ENCODE results near the gene FREM1. TPM values are rescaled to one million over a fixed set of nuclear protein-coding genes. Genes with fewer than 3 reads are reported as not detected.

The FREM1 gene
- polyA plus RNA-seq, 1 donor from 2014 or later: 2.3 TPM

GRCh38 chr9:14780251-14780650 lies 130.0 kb downstream of the FREM1 start:
- Histone ChIP-seq H4K20me1 (ENCODE audit: insufficient read depth) (no peaks in the 10 kb centered on the region), H3K79me2 (replicated peaks; ENCODE audit: insufficient read depth, low read length) (no peaks in the 10 kb centered on the region), H3K27me3 (ENCODE audit: insufficient read depth, low read depth, low read length) (no peaks in the 10 kb centered on the region), H3K36me3 (ENCODE audit: insufficient read depth, low read length) (no peaks in the 10 kb centered on the region), H3K9me3 (ENCODE audit: low read length) (no peaks in the 10 kb centered on the region), H3K4me2 (ENCODE audit: low read length) (no peak overlapping the region), H2AFZ (ENCODE audit: low read depth, low read length) (no peak overlapping the region), H3K9ac (ENCODE audit: low read length) (no peak overlapping the region), H3F3A (ENCODE audit: insufficient read depth, low read length, poor library complexity, severe bottlenecking) (no peaks in the 10 kb centered on the region), H3K27ac (ENCODE audit: low read length) (no peak overlapping the region), H3K4me3 (ENCODE audit: low read length) (no peak overlapping the region), H3K9me2 (ENCODE audit: insufficient read depth, low read length) (no peaks in the 10 kb centered on the region)
- TF ChIP-seq POLR2AphosphoS5 (IDR thresholded peaks at IDR 0.05) (no peak), MXI1 (conservative IDR thresholded peaks at IDR 0.05; ENCODE audit: poor library complexity, severe bottlenecking) (no peak), TAF1 (IDR thresholded peaks at IDR 0.05; ENCODE audit: low read depth) (no peak), RAD21 (conservative IDR thresholded peaks at IDR 0.05) (no peak), SMC3 (conservative IDR thresholded peaks at IDR 0.05; ENCODE audit: poor library complexity) (no peak), EP300 (conservative IDR thresholded peaks at IDR 0.05; ENCODE audit: poor library complexity, severe bottlenecking) (no peak)
- TF ChIP-seq, protein P1, sequence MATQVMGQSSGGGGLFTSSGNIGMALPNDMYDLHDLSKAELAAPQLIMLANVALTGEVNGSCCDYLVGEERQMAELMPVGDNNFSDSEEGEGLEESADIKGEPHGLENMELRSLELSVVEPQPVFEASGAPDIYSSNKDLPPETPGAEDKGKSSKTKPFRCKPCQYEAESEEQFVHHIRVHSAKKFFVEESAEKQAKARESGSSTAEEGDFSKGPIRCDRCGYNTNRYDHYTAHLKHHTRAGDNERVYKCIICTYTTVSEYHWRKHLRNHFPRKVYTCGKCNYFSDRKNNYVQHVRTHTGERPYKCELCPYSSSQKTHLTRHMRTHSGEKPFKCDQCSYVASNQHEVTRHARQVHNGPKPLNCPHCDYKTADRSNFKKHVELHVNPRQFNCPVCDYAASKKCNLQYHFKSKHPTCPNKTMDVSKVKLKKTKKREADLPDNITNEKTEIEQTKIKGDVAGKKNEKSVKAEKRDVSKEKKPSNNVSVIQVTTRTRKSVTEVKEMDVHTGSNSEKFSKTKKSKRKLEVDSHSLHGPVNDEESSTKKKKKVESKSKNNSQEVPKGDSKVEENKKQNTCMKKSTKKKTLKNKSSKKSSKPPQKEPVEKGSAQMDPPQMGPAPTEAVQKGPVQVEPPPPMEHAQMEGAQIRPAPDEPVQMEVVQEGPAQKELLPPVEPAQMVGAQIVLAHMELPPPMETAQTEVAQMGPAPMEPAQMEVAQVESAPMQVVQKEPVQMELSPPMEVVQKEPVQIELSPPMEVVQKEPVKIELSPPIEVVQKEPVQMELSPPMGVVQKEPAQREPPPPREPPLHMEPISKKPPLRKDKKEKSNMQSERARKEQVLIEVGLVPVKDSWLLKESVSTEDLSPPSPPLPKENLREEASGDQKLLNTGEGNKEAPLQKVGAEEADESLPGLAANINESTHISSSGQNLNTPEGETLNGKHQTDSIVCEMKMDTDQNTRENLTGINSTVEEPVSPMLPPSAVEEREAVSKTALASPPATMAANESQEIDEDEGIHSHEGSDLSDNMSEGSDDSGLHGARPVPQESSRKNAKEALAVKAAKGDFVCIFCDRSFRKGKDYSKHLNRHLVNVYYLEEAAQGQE (IDR thresholded peaks at IDR 0.05; ENCODE audit: borderline replicate concordance): no peak

DNA sequence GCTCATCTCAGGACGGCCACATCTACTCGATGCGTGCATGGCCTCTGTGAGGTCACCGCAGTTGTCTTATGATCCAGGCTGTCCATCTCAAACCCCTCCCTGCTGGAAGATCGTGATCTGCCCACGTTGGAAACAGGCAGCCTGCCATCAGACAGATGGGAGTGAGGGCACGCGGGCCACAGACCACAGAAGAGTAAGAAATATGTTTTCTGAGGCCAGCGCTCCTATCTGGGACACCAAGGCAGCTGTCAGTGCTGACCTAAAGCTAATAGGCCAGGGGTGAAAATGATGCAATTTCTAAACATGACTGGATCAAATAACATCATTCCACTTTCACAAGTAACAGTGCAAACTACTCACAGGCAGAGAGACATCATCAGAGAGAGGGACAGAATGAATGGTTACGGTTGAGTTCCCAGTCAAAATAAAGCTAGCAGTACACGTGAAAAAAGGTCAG lies 130.6 kb downstream of the FREM1 start:
- H2AFZ ChIP-seq (ENCODE audit: low read depth, low read length): no peak overlapping the region
- H3K79me2 ChIP-seq (replicated peaks; ENCODE audit: insufficient read depth, low read length): no peaks in the 10 kb centered on the region
- no peaks in the 10 kb centered on the region for H3K9me2 ChIP-seq (ENCODE audit: insufficient read depth, low read length)
- no peak overlapping the region for H3K4me2 ChIP-seq (ENCODE audit: low read length)
- no peak overlapping the region for H3K27ac ChIP-seq (ENCODE audit: low read length)
- no peaks in the 10 kb centered on the region for H3F3A ChIP-seq (ENCODE audit: insufficient read depth, low read length, poor library complexity, severe bottlenecking)
- no peak overlapping the region for H3K9ac ChIP-seq (ENCODE audit: low read length)
- no peaks in the 10 kb centered on the region for H3K36me3 ChIP-seq (ENCODE audit: insufficient read depth, low read length)
- no peaks in the 10 kb centered on the region for H3K9me3 ChIP-seq (ENCODE audit: low read length)
- H4K20me1 ChIP-seq (ENCODE audit: insufficient read depth): no peaks in the 10 kb centered on the region
- TF ChIP-seq CTCF (IDR thresholded peaks at IDR 0.05; ENCODE audit: poor library complexity, severe bottlenecking) (no peak), POLR2AphosphoS5 (IDR thresholded peaks at IDR 0.05) (no peak), RAD21 (conservative IDR thresholded peaks at IDR 0.05) (no peak), MXI1 (conservative IDR thresholded peaks at IDR 0.05; ENCODE audit: poor library complexity, severe bottlenecking) (no peak), SMC3 (conservative IDR thresholded peaks at IDR 0.05; ENCODE audit: poor library complexity) (no peak)
- H3K27me3 ChIP-seq (ENCODE audit: insufficient read depth, low read depth, low read length): no peaks in the 10 kb centered on the region
- H3K4me3 ChIP-seq (ENCODE audit: low read length): no peak overlapping the region

DNA sequence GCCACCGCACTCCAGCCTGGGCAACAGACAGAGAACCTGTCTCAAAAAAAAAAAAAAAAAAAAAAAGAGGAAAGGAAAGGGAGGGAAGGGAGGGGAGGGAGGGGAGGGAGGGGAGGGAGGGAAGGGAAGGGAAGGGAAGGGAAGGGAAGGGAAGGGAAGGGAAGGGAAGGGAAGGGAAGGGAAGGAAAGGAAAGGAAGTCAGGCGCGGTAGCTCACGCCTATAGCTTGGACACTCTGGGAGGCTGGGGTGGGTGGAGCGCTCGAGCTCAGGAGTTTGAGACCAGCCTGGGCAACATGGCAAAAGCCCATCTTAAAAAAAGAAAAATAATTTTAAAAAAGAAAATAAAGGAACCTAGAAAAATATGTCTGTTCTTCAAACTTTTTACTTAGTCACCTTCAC lies 131.7 kb downstream of the FREM1 start:
- H3K27me3 ChIP-seq (ENCODE audit: insufficient read depth, low read depth, low read length): no peaks in the 10 kb centered on the region
- H3K9me3 ChIP-seq (ENCODE audit: low read length): no peaks in the 10 kb centered on the region
- no peak overlapping the region for H3K9ac ChIP-seq (ENCODE audit: low read length)
- H3K27ac ChIP-seq (ENCODE audit: low read length): no peak overlapping the region
- H3K4me2 ChIP-seq (ENCODE audit: low read length): no peak overlapping the region
- no peaks in the 10 kb centered on the region for H3K36me3 ChIP-seq (ENCODE audit: insufficient read depth, low read length)
- no peaks in the 10 kb centered on the region for H4K20me1 ChIP-seq (ENCODE audit: insufficient read depth)
- H3K4me3 ChIP-seq (ENCODE audit: low read length): no peak overlapping the region
- TF ChIP-seq TAF1 (IDR thresholded peaks at IDR 0.05; ENCODE audit: low read depth) (no peak), EP300 (conservative IDR thresholded peaks at IDR 0.05; ENCODE audit: poor library complexity, severe bottlenecking) (no peak), SMC3 (conservative IDR thresholded peaks at IDR 0.05; ENCODE audit: poor library complexity) (no peak), RAD21 (conservative IDR thresholded peaks at IDR 0.05) (no peak)
- H3K79me2 ChIP-seq (replicated peaks; ENCODE audit: insufficient read depth, low read length): no peaks in the 10 kb centered on the region
- no peaks in the 10 kb centered on the region for H3F3A ChIP-seq (ENCODE audit: insufficient read depth, low read length, poor library complexity, severe bottlenecking)
- no peak overlapping the region for H2AFZ ChIP-seq (ENCODE audit: low read depth, low read length)
- H3K9me2 ChIP-seq (ENCODE audit: insufficient read depth, low read length): no peaks in the 10 kb centered on the region

All from neural cell (in vitro differentiated cells).